ENCODE measurements around the gene TSHZ2. TPM values are rescaled to one million over a fixed set of nuclear protein-coding genes. Genes with fewer than 3 reads are reported as not detected.

The TSHZ2 gene
- total RNA-seq, 1 experiment from 2014 or later, result 0.07 TPM

- Histone ChIP-seq H3K4me2 (ENCODE audit: low read length) (no peak overlapping the region), H3K27me3 (ENCODE audit: insufficient read depth, low read length) (peaks cover 12% of the 10 kb centered on the region; the same call in 1 of the 2 replicates), H3K9ac (ENCODE audit: low read length) (no peak overlapping the region), H3K27ac (ENCODE audit: low read depth, low read length) (no peak overlapping the region), H4K20me1 (ENCODE audit: insufficient read depth) (no peaks in the 10 kb centered on the region), H3K36me3 (ENCODE audit: control insufficient read depth in 1 of 2, insufficient read depth in 2 of 2, low read length in 2 of 2) (no peaks in the 10 kb centered on the region), H3K4me1 (ENCODE audit: control insufficient read depth in 1 of 2, insufficient read depth in 2 of 2, low read length in 2 of 2) (no peaks in the 10 kb centered on the region), H3K4me3 (replicated peaks in 1 of 2; ENCODE audit: low read depth in 1 of 2, low read length in 2 of 2) (no peak overlapping the region), H3K9me3 (ENCODE audit: control insufficient read depth in 1 of 2, insufficient read depth in 1 of 2, low read depth in 1 of 2, low read length in 2 of 2) (no peaks in the 10 kb centered on the region), H3K79me2 (ENCODE audit: insufficient read depth, low read length) (no peaks in the 10 kb centered on the region), H3K9me2 (ENCODE audit: insufficient read depth) (no peaks in the 10 kb centered on the region), H2AFZ (ENCODE audit: low read depth, low read length, poor library complexity, severe bottlenecking) (no peak overlapping the region)
- RAD21 ChIA-PET (ENCODE audit: low non-redundant PET in 1 of 2, low total read pairs in 2 of 2, uncharacterized antibody in 2 of 2, unreplicated experiment in 2 of 2), result no interaction called here
- ATAC-seq (no peak), DNase-seq (ENCODE audit: low read depth, low spot score) (no peak)
- intact Hi-C loops (cut with micrococcal nuclease), result no loop called here
- BruUV-seq (replicated peaks), result no TSS peak
- no peak for TF ChIP-seq CTCF (IDR thresholded peaks at IDR 0.05 in 2 of 3, conservative IDR thresholded peaks at IDR 0.05 in 1 of 3; ENCODE audit: borderline replicate concordance in 1 of 3, insufficient read depth in 1 of 3, low read depth in 2 of 3, low read length in 2 of 3)
- TF ChIP-seq JUND (IDR thresholded peaks at IDR 0.05), result no peak
- TF ChIP-seq ZBTB33 (IDR thresholded peaks at IDR 0.05; ENCODE audit: extremely low read depth, insufficient replicate concordance, low read length), result no peak
- no peak for TF ChIP-seq YY1 (IDR thresholded peaks at IDR 0.05; ENCODE audit: extremely low read depth, insufficient replicate concordance, low read depth, low read length)
- TF ChIP-seq POLR2AphosphoS5 (IDR thresholded peaks at IDR 0.05; ENCODE audit: low read depth, low read length), result no peak
- TF ChIP-seq TCF7L2 (IDR thresholded peaks at IDR 0.05; ENCODE audit: borderline replicate concordance, extremely low read depth, insufficient read depth, insufficient read length), result no peak
- TF ChIP-seq SP1 (IDR thresholded peaks at IDR 0.05; ENCODE audit: low read depth), result no peak
- TF ChIP-seq ATF3 (IDR thresholded peaks at IDR 0.05), result no peak
- TF ChIP-seq SRF (IDR thresholded peaks at IDR 0.05; ENCODE audit: low read depth), result no peak
- TF ChIP-seq RAD21 (IDR thresholded peaks at IDR 0.05; ENCODE audit: low read depth), result no peak
- no peak for TF ChIP-seq MAX (IDR thresholded peaks at IDR 0.05)
- TF ChIP-seq ZFX (IDR thresholded peaks at IDR 0.05), result no peak
- no peak for TF ChIP-seq REST (IDR thresholded peaks at IDR 0.05; ENCODE audit: low read depth)
- no peak for TF ChIP-seq EGR1 (IDR thresholded peaks at IDR 0.05; ENCODE audit: low read depth)
- no peak for TF ChIP-seq EZH2phosphoT487 (IDR thresholded peaks at IDR 0.05; ENCODE audit: borderline replicate concordance)
- TF ChIP-seq CEBPB (IDR thresholded peaks at IDR 0.05; ENCODE audit: low read depth), result no peak
- TF ChIP-seq EZH2 (IDR thresholded peaks at IDR 0.05), result no peak
- no peak for TF ChIP-seq CBX3 (IDR thresholded peaks at IDR 0.05; ENCODE audit: low read depth)
- TF ChIP-seq FOSL1 (IDR thresholded peaks at IDR 0.05; ENCODE audit: low read depth), result no peak
- no peak for TF ChIP-seq SIN3A (IDR thresholded peaks at IDR 0.05; ENCODE audit: low read depth)
- CTCF ChIA-PET, result no interaction called here
- POLR2A ChIA-PET, result no interaction called here
These were observed 85.4 kb downstream of the TSHZ2 start for GRCh38 chr20:53057579-53057978.

All from HCT116 (cell line).